H1 (cell line): ENCODE data around the gene SMTN. TPM values are rescaled to one million over a fixed set of nuclear protein-coding genes. Genes with fewer than 3 reads are reported as not detected.
A peak's percentile ranks its signal among the peaks of the same experiment; 100 is the strongest.

ENCODE experiments used
- CTCF ChIA-PET: fragments of 300-600 bp; sonication (Branson Sonifier 250); formaldehyde crosslinking; loops from one replicate; lab custom pipeline; 2021; ENCODE audit not compliant: partially characterized antibody; lab: Charles Lee
- POLR2A ChIA-PET: fragments of 300-600 bp; sonication (Branson Sonifier 250); formaldehyde crosslinking; loops from one replicate; lab custom pipeline; 2021; ENCODE audit warnings: inconsistent platforms; ENCODE audit not compliant: partially characterized antibody; lab: Charles Lee
- DNase-seq, 2 experiments: peaks; one replicate each; pipeline versions ENCODE4 v3.0.0 to v3.0.0-alpha.2; 2010 to 2022; ENCODE audit warnings: low spot score in 2 of 2, low read depth in 1 of 2, mixed read lengths in 1 of 2
- FAIRE-seq: peaks from 2 replicates; lab custom pipeline; 2011; peaks lifted over from hg19 to GRCh38; lab: Jason Lieb, UNC
- H2AFZ ChIP-seq: 2 replicates; pipeline ENCODE4 v1.8.1; 2012; ENCODE audit warnings: low read length, inconsistent platforms
- H2AK5ac ChIP-seq: 2 replicates; pipeline ENCODE4 v1.6.1; 2013; ENCODE audit warnings: low read depth, low read length
- H2BK120ac ChIP-seq: replicated peaks from 2 replicates; pipeline ENCODE3; 2013; ENCODE audit warnings: low read depth, low read length, inconsistent platforms
- H2BK12ac ChIP-seq: 2 replicates; pipeline ENCODE4 v1.6.1; 2013; ENCODE audit warnings: low read depth, low read length
- H2BK15ac ChIP-seq: 2 replicates; pipeline ENCODE4 v1.6.1; 2013; ENCODE audit warnings: low read length
- H2BK20ac ChIP-seq: 2 replicates; pipeline ENCODE4 v1.6.1; 2013; ENCODE audit warnings: low read length
- H2BK5ac ChIP-seq: 2 replicates; pipeline ENCODE4 v1.6.1; 2013; ENCODE audit warnings: low read depth, low read length
- H3K14ac ChIP-seq: 2 replicates; pipeline ENCODE4 v1.6.1; 2013; ENCODE audit warnings: inconsistent platforms; ENCODE audit not compliant: insufficient read length
- H3K18ac ChIP-seq: 2 replicates; pipeline ENCODE4 v1.6.1; 2013; ENCODE audit warnings: low read length; ENCODE audit errors: extremely low read depth
- H3K23ac ChIP-seq: 2 replicates; pipeline ENCODE4 v1.6.1; 2013; ENCODE audit warnings: inconsistent platforms; ENCODE audit not compliant: insufficient read length
- H3K23me2 ChIP-seq: 2 replicates; pipeline ENCODE4 v1.6.1; 2013; ENCODE audit warnings: low read depth, low read length
- H3K27ac ChIP-seq: 2 replicates; pipeline ENCODE4 v1.6.1; 2011; ENCODE audit warnings: low read depth, low read length, inconsistent platforms
- H3K27me3 ChIP-seq, 4 experiments: replicated peaks in 1 of 4; 1 replicate in 1 of 4; 2 replicates in 3 of 4; pipeline versions ENCODE4 v1.6.1 to v1.8.1; 2011 to 2013; ENCODE audit warnings: low read length in 3 of 4, mild to moderate bottlenecking in 3 of 4, inconsistent platforms in 2 of 4, mixed read lengths in 2 of 4, moderate library complexity in 1 of 4; ENCODE audit not compliant: control insufficient read depth in 3 of 4, insufficient read depth in 3 of 4; ENCODE audit errors: extremely low read depth in 1 of 4
- H3K36me3 ChIP-seq, 4 experiments: 2 replicates each; pipeline versions ENCODE4 v1.6.1 to v1.8.1; 2011 to 2013; ENCODE audit warnings: mild to moderate bottlenecking in 4 of 4, low read length in 3 of 4, moderate library complexity in 2 of 4, control low read depth in 1 of 4, inconsistent platforms in 1 of 4; ENCODE audit not compliant: insufficient read depth in 4 of 4, control insufficient read depth in 2 of 4
- H3K4ac ChIP-seq: replicated peaks from 2 replicates; pipeline ENCODE3; 2013; ENCODE audit warnings: low read length, low read depth, mixed read lengths, inconsistent platforms; ENCODE audit not compliant: insufficient read length
- H3K4me1 ChIP-seq, 4 experiments: replicated peaks in 1 of 4; 1 replicate in 1 of 4; 2 replicates in 3 of 4; pipeline versions ENCODE4 v1.6.1 to v1.8.1; 2011 to 2013; ENCODE audit warnings: low read length in 3 of 4, inconsistent platforms in 2 of 4, mixed read lengths in 1 of 4; ENCODE audit not compliant: insufficient read depth in 4 of 4, control insufficient read depth in 3 of 4
- H3K4me2 ChIP-seq, 2 experiments: 2 replicates each; pipeline versions ENCODE4 v1.6.1 to v1.8.1; 2011 to 2013; ENCODE audit warnings: low read depth in 2 of 2, low read length in 2 of 2, control low read depth in 1 of 2, inconsistent platforms in 1 of 2, mild to moderate bottlenecking in 1 of 2; ENCODE audit not compliant: insufficient read depth in 1 of 2
- H3K4me3 ChIP-seq, 4 experiments: fragments of 200-600, 300-600 bp in 1 of 4; sonication (generic), shearing (Covaris generic), sonication (Bioruptor Twin) in 1 of 4; 2 replicates each; pipeline versions ENCODE4 v1.5.1 to v1.8.1; 2011 to 2016; ENCODE audit warnings: low read length in 4 of 4, low read depth in 3 of 4, control low read depth in 2 of 4, inconsistent platforms in 2 of 4, mild to moderate bottlenecking in 2 of 4, mixed read lengths in 1 of 4, moderate library complexity in 1 of 4; ENCODE audit not compliant: insufficient read depth in 2 of 4; ENCODE audit errors: extremely low read depth in 1 of 4
- H3K56ac ChIP-seq: replicated peaks from 2 replicates; pipeline ENCODE3; 2013; ENCODE audit warnings: low read depth, mild to moderate bottlenecking, mixed read lengths, low read length, inconsistent platforms; ENCODE audit not compliant: insufficient read length
- H3K79me1 ChIP-seq: 2 replicates; pipeline ENCODE4 v1.6.1; 2013; ENCODE audit warnings: low read depth, low read length, control low read depth
- H3K79me2 ChIP-seq, 2 experiments: 2 replicates each; pipeline versions ENCODE4 v1.6.1 to v1.8.1; 2012 to 2013; ENCODE audit warnings: low read length in 2 of 2, mild to moderate bottlenecking in 2 of 2, inconsistent platforms in 1 of 2; ENCODE audit not compliant: insufficient read depth in 2 of 2, control insufficient read depth in 1 of 2
- H3K9ac ChIP-seq, 4 experiments: replicated peaks in 1 of 4; 1 replicate in 1 of 4; 2 replicates in 3 of 4; pipeline versions ENCODE4 v1.6.1 to v1.8.1; 2011 to 2013; ENCODE audit warnings: low read depth in 3 of 4, low read length in 3 of 4, control low read depth in 2 of 4, mild to moderate bottlenecking in 2 of 4, moderate library complexity in 2 of 4, inconsistent platforms in 1 of 4; ENCODE audit errors: extremely low read depth in 1 of 4
- H3K9me3 ChIP-seq, 2 experiments: 2 replicates each; pipeline versions ENCODE4 v1.6.1 to v1.8.1; 2012 to 2013; ENCODE audit warnings: mild to moderate bottlenecking in 2 of 2, moderate library complexity in 2 of 2, control low read depth in 1 of 2, inconsistent platforms in 1 of 2, low read depth in 1 of 2, low read length in 1 of 2, mixed read lengths in 1 of 2; ENCODE audit not compliant: insufficient read depth in 2 of 2
- H4K20me1 ChIP-seq, 2 experiments: replicated peaks in 1 of 2; 2 replicates each; pipeline versions ENCODE3 to v1.8.1; 2011 to 2013; ENCODE audit warnings: inconsistent platforms in 2 of 2, low read length in 2 of 2, mild to moderate bottlenecking in 1 of 2; ENCODE audit not compliant: insufficient read depth in 2 of 2, control insufficient read depth in 1 of 2
- H4K5ac ChIP-seq: 2 replicates; pipeline ENCODE4 v1.6.1; 2013; ENCODE audit warnings: low read length, low read depth, mixed read lengths, inconsistent platforms; ENCODE audit not compliant: insufficient read length
- H4K8ac ChIP-seq: 2 replicates; pipeline ENCODE4 v1.8.0; 2013; ENCODE audit warnings: mild to moderate bottlenecking, moderate library complexity, low read length, inconsistent platforms; ENCODE audit not compliant: insufficient read depth; ENCODE audit errors: extremely low read depth
- H4K91ac ChIP-seq: replicated peaks from 2 replicates; pipeline ENCODE3; 2013; ENCODE audit warnings: low read length, mixed read lengths, inconsistent platforms; ENCODE audit not compliant: insufficient read length
- ASH2L ChIP-seq: fragments of 200-600, 300-600 bp; sonication (generic); IDR thresholded peaks from one replicate; pipeline ENCODE4 v1.7.1; 2017; ENCODE audit warnings: low read length
- BRCA1 ChIP-seq: IDR thresholded peaks from 2 replicates; pipeline ENCODE4 v1.6.1; 2012; ENCODE audit warnings: low read depth, low read length, improper control_type of control experiment
- CHD1 ChIP-seq: IDR thresholded peaks from 2 replicates; pipeline ENCODE4 v1.6.1; 2012; ENCODE audit warnings: low read depth, low read length, improper control_type of control experiment
- EGR1 ChIP-seq: IDR thresholded peaks from 2 replicates; pipeline ENCODE4 v1.6.1; 2011; ENCODE audit warnings: low read depth, low read length, borderline replicate concordance
- EP300 ChIP-seq, 2 experiments: IDR thresholded peaks; 1 replicate in 1 of 2; 2 replicates in 1 of 2; pipeline ENCODE4 v1.6.1; 2011 to 2012; ENCODE audit warnings: low read depth in 2 of 2, low read length in 2 of 2, mild to moderate bottlenecking in 2 of 2, borderline replicate concordance in 1 of 2, inconsistent platforms in 1 of 2, moderate library complexity in 1 of 2
- FOSL1 ChIP-seq: IDR thresholded peaks from 2 replicates; pipeline ENCODE4 v1.6.1; 2011; ENCODE audit warnings: mild to moderate bottlenecking, low read depth, low read length, moderate library complexity; ENCODE audit not compliant: insufficient read depth
- POU5F1 ChIP-seq: IDR thresholded peaks from 2 replicates; pipeline ENCODE4 v1.6.1; 2011; ENCODE audit warnings: low read depth, mild to moderate bottlenecking, low read length, moderate library complexity
- RFX5 ChIP-seq: IDR thresholded peaks from 2 replicates; pipeline ENCODE4 v1.6.1; 2011; ENCODE audit warnings: low read depth, low read length, improper control_type of control experiment, borderline replicate concordance
- SIN3A ChIP-seq, 2 experiments: IDR thresholded peaks in 1 of 2; conservative IDR thresholded peaks in 1 of 2; 2 replicates each; pipeline ENCODE4 v1.6.1; 2011 to 2012; ENCODE audit warnings: low read length in 2 of 2, improper control_type of control experiment in 1 of 2, low read depth in 1 of 2, mild to moderate bottlenecking in 1 of 2
- SP4 ChIP-seq: IDR thresholded peaks from 2 replicates; pipeline ENCODE4 v1.6.1; 2012; ENCODE audit warnings: low read length, inconsistent platforms
- SUZ12 ChIP-seq: fragments of 200-600 bp; sonication (generic); IDR thresholded peaks from 2 replicates; pipeline ENCODE4 v1.6.1; 2012; ENCODE audit warnings: mild to moderate bottlenecking, inconsistent platforms, low read length, moderate library complexity, mixed read lengths
- USF2 ChIP-seq: IDR thresholded peaks from 2 replicates; pipeline ENCODE4 v1.6.1; 2011; ENCODE audit warnings: low read length, improper control_type of control experiment
- WGBS, 2 experiments: shearing (Covaris generic) in 1 of 2; methylation state at CpG; one replicate each; pipeline versions ENCODE4 v1.1.6 to v1.1.7; 2013 to 2015; ENCODE audit warnings: low lambda C conversion rate in 2 of 2, mixed read lengths in 2 of 2, inconsistent platforms in 1 of 2, low coverage in 1 of 2, missing lambda C conversion rate in 1 of 2; ENCODE audit not compliant: insufficient replicate concordance in 2 of 2, insufficient coverage in 1 of 2, insufficient read length in 1 of 2; ENCODE audit errors: extremely low coverage in 1 of 2, missing lambda C conversion rate in 1 of 2; 5-methylcytosine and 5-hydroxymethylcytosine counted together
- polyA plus RNA-seq, 7 experiments: library from polyadenylated mRNA; depleted of rRNA in 3 of 7; stranded (reverse) in 5 of 7; unstranded in 2 of 7; fragments of >200 nt in 5 of 7; fragments of 200-250 nt in 2 of 7; gene quantifications; 1 replicate in 5 of 7; 2 replicates in 1 of 7; 4 replicates in 1 of 7; pipeline versions ENCODE4 v1.2.1 to v1.2.3, GENCODE V29; 2011 to 2013; ENCODE audit warnings: missing spikeins in 2 of 7, mixed read lengths in 2 of 7
- total RNA-seq: library from RNA; stranded (reverse); fragmentation: NEBNext Ultra II Directional; extraction: Animal tissue kit (Norgen Biotek cat#: 25700); gene quantifications from 2 replicates; pipeline ENCODE4 v1.2.1, GENCODE V29; 2021

Gene SMTN
- total and polyA plus RNA-seq, 2 of the 8 experiments (the other 6 are each of a cell fraction or from before 2014, with no cell fraction given) = 12.3 to 20.8 TPM

- Histone ChIP-seq H3K9ac (no peak overlapping the region), H3K27ac (no peak overlapping the region), H2BK15ac (no peak overlapping the region), H3K56ac (no peak overlapping the region), H3K23ac (no peak overlapping the region), H2BK20ac (no peak overlapping the region), H3K4me3 (no peak overlapping the region), H3K36me3 (no peaks in the 10 kb centered on the region), H3K79me2 (no peaks in the 10 kb centered on the region), H3K27me3 (peaks cover 0 to 2% (median 0%) of the 10 kb centered on the region in 4 experiments; a peak in 1 of 7 replicates), H3K79me1 (no peaks in the 10 kb centered on the region), H2BK120ac (no peak overlapping the region), H4K20me1 (no peaks in the 10 kb centered on the region), H3K23me2 (no peaks in the 10 kb centered on the region), H3K4ac (no peak overlapping the region), H3K14ac (no peak overlapping the region), H3K18ac (no peak overlapping the region), H3K4me2 (no peak overlapping the region), H2AFZ (0 out of 2 replicates have a peak overlapping the region, but pooled peaks have one; percentile 44), H4K5ac (no peak overlapping the region), H3K4me1 (peaks cover 0 to 4% (median 0%) of the 10 kb centered on the region in 4 experiments; a peak in 1 of 7 replicates), H2AK5ac (no peak overlapping the region), H2BK5ac (no peak overlapping the region), H2BK12ac (no peak overlapping the region), H3K9me3 (no peaks in the 10 kb centered on the region; a peak in 1 of 4 replicates), H4K91ac (no peak overlapping the region), H4K8ac (no peak overlapping the region; the same call in 1 of the 2 replicates)
- CTCF ChIA-PET = interaction anchor here (0.7 to 0.8 kb wide), 2 partner anchors 13 to 37 kb away, joined by 3 read pairs; partner anchors contain the start of gene SMTN
- 92% methylated on average over 13 of the region's 13 CpGs; no CpG with 5 or more reads in 1 of the 2 experiments for WGBS, 2 experiments
- POLR2A ChIA-PET = interaction anchor here (0.8 to 1.6 kb wide), 3 partner anchors 38 to 78 kb away, joined by 3 to 4 read pairs (median 3); partner anchors contain the start of genes MORC2 and TUG1
- DNase-seq (no peak), FAIRE-seq (no peak)
- no peak for TF ChIP-seq SIN3A (conservative IDR thresholded peaks at IDR 0.05 in 1 of 2, IDR thresholded peaks at IDR 0.05 in 1 of 2; ENCODE audit: low read depth in 1 of 2, low read length in 2 of 2)
- TF ChIP-seq BRCA1 = no peak
- no peak for TF ChIP-seq USF2
- no peak for TF ChIP-seq FOSL1
- no peak for TF ChIP-seq SP4
- TF ChIP-seq RFX5 = no peak
- TF ChIP-seq CHD1 = no peak
- no peak for TF ChIP-seq EGR1
- no peak for TF ChIP-seq SUZ12
- no peak for TF ChIP-seq ASH2L
- no peak for TF ChIP-seq POU5F1
- no peak for TF ChIP-seq EP300 (IDR thresholded peaks at IDR 0.05; ENCODE audit: borderline replicate concordance in 1 of 2, low read depth in 2 of 2, low read length in 2 of 2)
Observed at GRCh38 chr22:31044262-31044861, 36.8 kb upstream of the SMTN start.
